Prostate gland (tissue), 2 donors: ENCODE measurements around the gene CLDN7. TPM values are rescaled to one million over a fixed set of nuclear protein-coding genes. Genes with fewer than 3 reads are reported as not detected.
A peak's percentile ranks its signal among the peaks of the same experiment; 100 is the strongest.

ENCODE experiments used
- DNase-seq: peaks from one replicate; pipeline ENCODE4 v3.0.0-alpha.2; 2019; ENCODE audit warnings: low spot score
- H3K27ac ChIP-seq, 2 donors: fragments of 200-600 bp; sonication (generic); 2 replicates each; pipeline ENCODE4 v1.5.1; 2017 to 2019
- H3K27me3 ChIP-seq: fragments of 200-600 bp; sonication (generic); replicated peaks from 2 replicates; pipeline ENCODE4 v1.5.1; 2019; ENCODE audit not compliant: insufficient read depth
- H3K36me3 ChIP-seq, 2 donors: fragments of 200-600 bp; sonication (generic); 1 replicate in 1 of 2; 2 replicates in 1 of 2; pipeline versions ENCODE4 v1.5.1 to v1.8.1; 2017 to 2019
- H3K4me1 ChIP-seq: fragments of 200-600 bp; sonication (generic); replicated peaks from 2 replicates; pipeline ENCODE4 v1.5.1; 2019
- H3K4me3 ChIP-seq, 2 donors: fragments of 200-600 bp; sonication (generic); 2 replicates each; pipeline ENCODE4 v1.5.1; 2017 to 2019
- H3K9me3 ChIP-seq: fragments of 200-600 bp; sonication (generic); 2 replicates; pipeline ENCODE4 v1.5.1; 2017
- CTCF ChIP-seq, 4 experiments: fragments of 200-600 bp in 2 of 4; fragments of 450-650 bp in 2 of 4; sonication (generic) in 2 of 4; IDR thresholded peaks; 1 replicate in 3 of 4; 2 replicates in 1 of 4; pipeline ENCODE4 v1.5.1; 2016 to 2019; ENCODE audit warnings: antibody characterized with exemption in 4 of 4, mild to moderate bottlenecking in 2 of 4, moderate library complexity in 2 of 4
- POLR2A ChIP-seq: fragments of 450-650 bp; IDR thresholded peaks from one replicate; pipeline ENCODE4 v1.6.1; 2016; ENCODE audit warnings: antibody characterized with exemption, mild to moderate bottlenecking
- POLR2AphosphoS5 ChIP-seq: sonication (generic); formaldehyde crosslinking; IDR thresholded peaks from one replicate; pipeline ENCODE4 v1.6.1; 2017; ENCODE audit warnings: antibody characterized with exemption
- WGBS: methylation state at CpG from one replicate; pipeline ENCODE4 v1.1.5; 2018; 5-methylcytosine and 5-hydroxymethylcytosine counted together
- intact Hi-C: fragments of 100-400 bp; cut with DNase I; formaldehyde crosslinking; loops from one replicate; pipeline ENCODE4 v1.14.2; 2022
- total RNA-seq, 2 donors: library from RNA; depleted of rRNA; stranded (reverse); fragments of >200 nt; gene quantifications; one replicate each; pipeline ENCODE4 v1.1.0, GENCODE V29; 2016

Gene CLDN7
- total RNA-seq, 2 donors from 2014 or later: 42.0 to 45.8 TPM

GRCh38 chr17:7251661-7252175, 10.6 kb downstream of the CLDN7 start, which contains the start of gene CTDNEP1:
Gene CTDNEP1, minus strand, starts transcription at chr17:7251734. Its CDS starts 438 bp downstream, at chr17:7251296.
- no peaks in the 10 kb centered on the region for H3K27me3 ChIP-seq
- H3K36me3 ChIP-seq: no peaks in the 10 kb centered on the region
- WGBS: 0% methylated on average over 41 of the region's 41 CpGs
- peak within 1 kb of the TSS; percentile 98 for H3K4me3 ChIP-seq
- peak within 1 kb of the TSS; percentile 100 for H3K27ac ChIP-seq
- intact Hi-C loops: loop anchor here (2.0 kb wide), 1 partner anchor 29 kb away; the partner anchor contains the start of gene SLC2A4
- TF ChIP-seq POLR2A (peak; percentile 61), CTCF (IDR thresholded peaks at IDR 0.05) (no peak), POLR2AphosphoS5 (peak; percentile 99)
- H3K4me1 ChIP-seq: peaks cover 13% of the 10 kb centered on the region
- peak; percentile 99 for DNase-seq
- H3K9me3 ChIP-seq: no peaks in the 10 kb centered on the region

- no peak for DNase-seq
- Histone ChIP-seq H3K27me3 (no peaks in the 10 kb centered on the region), H3K4me1 (peaks cover 13% of the 10 kb centered on the region), H3K36me3 (peaks cover 0 to 2% of the 10 kb centered on the region in 2 donors), H3K27ac (peak overlapping the region; percentile 100), H3K4me3 (peak overlapping the region; percentile 98), H3K9me3 (no peaks in the 10 kb centered on the region)
- under 1% methylated on average over 45 of the region's 55 CpGs for WGBS
- TF ChIP-seq POLR2AphosphoS5: no peak
- no peak for TF ChIP-seq CTCF (IDR thresholded peaks at IDR 0.05)
- no peak for TF ChIP-seq POLR2A
- intact Hi-C loops: no loop called here
Measured at GRCh38 chr17:7250695-7251627, 11.3 kb downstream of the CLDN7 start.

GRCh38 chr17:7249830-7250229, 12.4 kb downstream of the CLDN7 start:
- Histone ChIP-seq H3K36me3 (peaks cover 0 to 6% of the 10 kb centered on the region in 2 donors), H3K4me3 (peak overlapping the region in 1 of 2 donors; percentile 98), H3K27me3 (no peaks in the 10 kb centered on the region), H3K4me1 (peaks cover 13% of the 10 kb centered on the region), H3K9me3 (no peaks in the 10 kb centered on the region), H3K27ac (peak overlapping the region in 1 of 2 donors; percentile 100)
- WGBS: 93% methylated on average over 7 of the region's 7 CpGs
- intact Hi-C loops: no loop called here
- DNase-seq: no peak
- no peak for TF ChIP-seq POLR2A
- no peak for TF ChIP-seq POLR2AphosphoS5
- no peak for TF ChIP-seq CTCF (IDR thresholded peaks at IDR 0.05)

- H3K4me1 ChIP-seq: peaks cover 13% of the 10 kb centered on the region
- WGBS: 80% methylated on average over 6 of the region's 6 CpGs
- H3K27me3 ChIP-seq: no peaks in the 10 kb centered on the region
- H3K27ac ChIP-seq: peak overlapping the region in 1 of 2 donors; percentile 100
- intact Hi-C loops: no loop called here
- H3K9me3 ChIP-seq: no peaks in the 10 kb centered on the region
- peaks cover 0 to 9% of the 10 kb centered on the region in 2 donors for H3K36me3 ChIP-seq
- TF ChIP-seq POLR2A: no peak
- no peak for TF ChIP-seq CTCF (IDR thresholded peaks at IDR 0.05)
- no peak for TF ChIP-seq POLR2AphosphoS5
- no peak for DNase-seq
- H3K4me3 ChIP-seq: no peak overlapping the region
Measured at GRCh38 chr17:7249214-7249613, 13.1 kb downstream of the CLDN7 start.
